ENCODE results near the gene MAEL. TPM values are rescaled to one million over a fixed set of nuclear protein-coding genes. Genes with fewer than 3 reads are reported as not detected.

The MAEL gene
- total RNA-seq, 1 donor from 2014 or later, result 0.21 TPM

DNA sequence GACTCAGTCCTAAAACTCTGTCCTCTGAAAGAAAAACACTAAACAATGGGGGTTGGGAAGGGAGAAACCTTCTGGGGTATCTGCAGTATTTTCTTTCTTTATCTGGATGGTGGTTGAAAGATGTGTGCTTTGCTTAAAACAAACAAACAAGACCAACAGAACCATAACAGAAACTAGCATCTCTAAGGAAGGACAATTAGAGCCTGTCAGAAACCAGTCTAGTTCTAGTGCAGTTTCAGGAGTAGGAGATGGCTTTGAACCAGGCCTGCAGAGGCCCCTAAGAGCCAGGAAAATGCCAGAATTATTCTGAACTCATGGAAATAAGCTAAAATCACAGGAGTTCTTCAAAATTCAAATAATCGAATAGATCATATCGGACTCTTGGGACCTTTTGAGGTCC, 32.2 kb upstream of the MAEL start:
- Mint-ChIP-seq H3K4me3 (no peak overlapping the region), H3K4me1 (peaks cover 28% of the 10 kb centered on the region), H3K27ac (ENCODE audit: unreplicated experiment) (no peak overlapping the region), H3K27me3 (ENCODE audit: low read depth) (no peaks in the 10 kb centered on the region), H3K9me3 (no peaks in the 10 kb centered on the region), H3K36me3 (ENCODE audit: low read depth) (peaks cover 13% of the 10 kb centered on the region)
- TF ChIP-seq, protein P1, sequence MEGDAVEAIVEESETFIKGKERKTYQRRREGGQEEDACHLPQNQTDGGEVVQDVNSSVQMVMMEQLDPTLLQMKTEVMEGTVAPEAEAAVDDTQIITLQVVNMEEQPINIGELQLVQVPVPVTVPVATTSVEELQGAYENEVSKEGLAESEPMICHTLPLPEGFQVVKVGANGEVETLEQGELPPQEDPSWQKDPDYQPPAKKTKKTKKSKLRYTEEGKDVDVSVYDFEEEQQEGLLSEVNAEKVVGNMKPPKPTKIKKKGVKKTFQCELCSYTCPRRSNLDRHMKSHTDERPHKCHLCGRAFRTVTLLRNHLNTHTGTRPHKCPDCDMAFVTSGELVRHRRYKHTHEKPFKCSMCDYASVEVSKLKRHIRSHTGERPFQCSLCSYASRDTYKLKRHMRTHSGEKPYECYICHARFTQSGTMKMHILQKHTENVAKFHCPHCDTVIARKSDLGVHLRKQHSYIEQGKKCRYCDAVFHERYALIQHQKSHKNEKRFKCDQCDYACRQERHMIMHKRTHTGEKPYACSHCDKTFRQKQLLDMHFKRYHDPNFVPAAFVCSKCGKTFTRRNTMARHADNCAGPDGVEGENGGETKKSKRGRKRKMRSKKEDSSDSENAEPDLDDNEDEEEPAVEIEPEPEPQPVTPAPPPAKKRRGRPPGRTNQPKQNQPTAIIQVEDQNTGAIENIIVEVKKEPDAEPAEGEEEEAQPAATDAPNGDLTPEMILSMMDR (conservative IDR thresholded peaks at IDR 0.05), result no peak
- no peak for DNase-seq (ENCODE audit: low read depth, low spot score)

DNA sequence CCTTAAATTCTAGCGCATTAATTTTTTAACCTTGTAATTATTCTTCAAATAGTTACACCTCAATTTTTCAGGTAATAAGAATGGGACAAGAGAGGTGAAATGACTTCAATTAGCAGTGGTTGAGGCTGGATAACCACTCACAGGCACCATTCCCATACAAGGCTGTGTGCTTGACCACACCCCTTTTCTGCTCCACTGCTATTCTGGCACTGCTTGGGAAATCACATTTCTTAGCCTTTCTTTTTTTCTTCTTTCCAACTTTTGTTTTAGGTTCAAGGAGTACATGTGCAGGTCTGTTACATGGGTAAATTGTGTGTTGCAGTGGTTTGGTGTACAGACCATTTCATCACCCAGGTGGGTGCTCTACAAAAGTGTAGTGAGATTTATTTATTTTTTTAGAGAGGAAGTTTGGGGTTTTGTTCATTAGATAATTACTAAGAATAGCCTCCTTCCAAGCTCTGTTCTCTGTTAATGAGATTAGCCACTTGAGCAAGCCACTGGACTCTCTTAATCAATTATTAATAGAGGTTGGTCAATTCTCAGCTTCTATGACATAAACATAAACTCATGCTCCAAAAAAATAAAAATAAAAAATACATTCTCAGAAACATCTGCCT, 28.1 kb upstream of the MAEL start:
- H3K27me3 Mint-ChIP-seq (ENCODE audit: low read depth), result no peaks in the 10 kb centered on the region
- H3K9me3 Mint-ChIP-seq, result no peaks in the 10 kb centered on the region
- peaks cover 6% of the 10 kb centered on the region for H3K36me3 Mint-ChIP-seq (ENCODE audit: low read depth)
- H3K27ac Mint-ChIP-seq (ENCODE audit: unreplicated experiment), result no peak overlapping the region
- DNase-seq (ENCODE audit: low read depth, low spot score), result no peak
- peaks cover 7% of the 10 kb centered on the region for H3K4me1 Mint-ChIP-seq
- TF ChIP-seq, protein P1 (conservative IDR thresholded peaks at IDR 0.05), result no peak
- H3K4me3 Mint-ChIP-seq, result no peak overlapping the region

DNA sequence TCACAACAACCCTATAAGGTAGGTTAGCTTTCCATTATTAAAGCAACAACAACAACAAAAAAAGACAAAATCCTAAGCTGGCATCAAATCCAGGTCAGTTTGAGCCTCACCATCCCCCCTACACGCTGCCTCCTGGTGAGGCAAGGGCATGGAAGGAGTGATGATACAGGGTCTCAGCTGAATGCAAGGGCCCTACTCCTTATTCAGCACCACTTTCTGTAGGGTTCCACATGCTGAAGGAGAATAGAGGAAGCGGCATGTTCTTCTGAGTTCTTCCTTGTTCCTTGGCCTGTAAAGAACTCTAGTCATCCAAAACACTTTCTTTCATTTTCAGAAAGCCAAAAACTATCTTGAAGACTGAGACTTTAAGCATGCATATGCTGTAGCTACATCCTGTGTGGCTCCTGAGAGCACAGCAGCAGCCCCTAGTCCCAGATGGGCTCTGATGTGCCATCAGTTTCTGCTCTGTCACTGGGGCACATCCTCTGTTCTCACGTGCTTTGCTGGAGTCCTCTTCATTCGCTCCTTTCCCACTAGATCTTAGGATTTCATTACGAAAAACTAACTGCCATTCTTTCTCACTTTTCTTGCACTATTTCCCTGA, 19.9 kb upstream of the MAEL start:
- H3K9me3 Mint-ChIP-seq, result no peaks in the 10 kb centered on the region
- no peak for DNase-seq (ENCODE audit: low read depth, low spot score)
- no peak overlapping the region for H3K4me3 Mint-ChIP-seq
- H3K27me3 Mint-ChIP-seq (ENCODE audit: low read depth), result peaks cover 23% of the 10 kb centered on the region
- H3K36me3 Mint-ChIP-seq (ENCODE audit: low read depth), result no peaks in the 10 kb centered on the region
- no peak overlapping the region for H3K27ac Mint-ChIP-seq (ENCODE audit: unreplicated experiment)
- peaks cover 26% of the 10 kb centered on the region for H3K4me1 Mint-ChIP-seq
- TF ChIP-seq, protein P1 (conservative IDR thresholded peaks at IDR 0.05), result no peak

DNA sequence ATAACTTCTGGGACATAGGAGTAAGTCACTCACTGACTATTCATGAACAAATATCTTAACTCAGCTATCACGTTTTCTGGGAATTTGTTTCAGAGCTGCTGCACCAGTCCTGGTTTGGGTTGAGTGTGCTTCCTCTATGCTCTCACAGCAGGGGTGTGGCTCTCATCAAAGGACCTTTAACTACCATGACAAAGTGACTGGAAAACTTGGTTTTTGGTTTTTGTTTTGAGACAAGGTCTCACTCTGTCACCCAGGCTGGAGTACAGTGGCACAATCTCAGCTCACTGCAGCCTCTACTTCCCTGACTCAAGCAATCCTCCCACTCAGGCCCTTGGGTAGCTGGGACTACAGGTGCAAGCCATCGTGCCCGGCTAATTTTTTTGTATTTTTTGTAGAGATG, 17.8 kb upstream of the MAEL start:
- TF ChIP-seq, protein P1 (conservative IDR thresholded peaks at IDR 0.05), result no peak
- Mint-ChIP-seq H3K27me3 (ENCODE audit: low read depth) (peaks cover 38% of the 10 kb centered on the region), H3K27ac (ENCODE audit: unreplicated experiment) (no peak overlapping the region), H3K4me3 (no peak overlapping the region), H3K4me1 (peaks cover 40% of the 10 kb centered on the region), H3K9me3 (no peaks in the 10 kb centered on the region), H3K36me3 (ENCODE audit: low read depth) (no peaks in the 10 kb centered on the region)
- no peak for DNase-seq (ENCODE audit: low read depth, low spot score)

DNA sequence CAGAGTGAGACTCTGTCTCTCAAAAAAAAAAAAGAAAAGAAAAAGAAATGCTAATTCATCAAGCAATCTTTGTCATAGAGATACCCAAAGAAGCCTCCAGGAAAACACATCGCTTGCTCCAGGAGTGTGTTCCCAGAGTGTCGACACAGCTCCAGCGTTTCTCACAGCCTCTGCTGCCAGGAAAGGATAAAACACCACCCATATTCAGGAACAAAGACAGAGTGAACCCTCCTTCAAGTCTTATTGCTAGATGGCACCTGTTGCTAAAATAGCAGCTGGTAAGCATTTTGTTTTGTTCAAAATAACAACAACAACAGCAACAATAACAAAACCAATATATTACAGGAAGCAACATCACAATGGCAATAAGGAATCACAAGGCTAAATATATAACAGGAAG, 16.9 kb upstream of the MAEL start:
- peaks cover 47% of the 10 kb centered on the region for H3K27me3 Mint-ChIP-seq (ENCODE audit: low read depth)
- no peak overlapping the region for H3K27ac Mint-ChIP-seq (ENCODE audit: unreplicated experiment)
- peaks cover 48% of the 10 kb centered on the region for H3K4me1 Mint-ChIP-seq
- no peak for DNase-seq (ENCODE audit: low read depth, low spot score)
- no peaks in the 10 kb centered on the region for H3K36me3 Mint-ChIP-seq (ENCODE audit: low read depth)
- TF ChIP-seq, protein P1 (conservative IDR thresholded peaks at IDR 0.05), result no peak
- no peaks in the 10 kb centered on the region for H3K9me3 Mint-ChIP-seq
- peak overlapping the region; percentile 17 for H3K4me3 Mint-ChIP-seq

Data from neural crest cell (in vitro differentiated cells).